Midbrain (tissue), 1 donor: Measurements from ENCODE around the gene PTPRT.

ENCODE experiments used
- DNase-seq: peaks from one replicate; lab custom pipeline; 2025; lab: John Stamatoyannopoulos, UW

The PTPRT gene

GRCh38 chr20:42549496-42549895, 640.2 kb downstream of the PTPRT start:
- no peak for DNase-seq

- DNase-seq, result no peak
Observed at GRCh38 chr20:42544926-42545325, 644.8 kb downstream of the PTPRT start.

- no peak for DNase-seq
Observed at GRCh38 chr20:42532831-42533230, 656.9 kb downstream of the PTPRT start.

- DNase-seq, result peak; percentile 7
Observed at GRCh38 chr20:42531508-42531961, 658.2 kb downstream of the PTPRT start.

- DNase-seq, result peak; percentile 11
Observed at GRCh38 chr20:42530855-42531448, 658.8 kb downstream of the PTPRT start.

GRCh38 chr20:42530191-42530590, 659.5 kb downstream of the PTPRT start:
- no peak for DNase-seq

- DNase-seq, result no peak
Observed at GRCh38 chr20:42524058-42524457, 665.6 kb downstream of the PTPRT start.

- no peak for DNase-seq
Observed at GRCh38 chr20:42516692-42517091, 673.0 kb downstream of the PTPRT start.

- no peak for DNase-seq
Observed at GRCh38 chr20:42510686-42511085, 679.0 kb downstream of the PTPRT start.

GRCh38 chr20:42507874-42508273, 681.8 kb downstream of the PTPRT start:
- DNase-seq, result no peak

GRCh38 chr20:42506397-42506796, 683.3 kb downstream of the PTPRT start:
- no peak for DNase-seq

GRCh38 chr20:42502591-42502990, 687.1 kb downstream of the PTPRT start:
- DNase-seq, result no peak

- no peak for DNase-seq
Observed at GRCh38 chr20:42496595-42496994, 693.1 kb downstream of the PTPRT start.

- no peak for DNase-seq
Observed at GRCh38 chr20:42494290-42494689, 695.4 kb downstream of the PTPRT start.

- DNase-seq, result no peak
Observed at GRCh38 chr20:42493001-42493400, 696.7 kb downstream of the PTPRT start.

GRCh38 chr20:42492290-42492689, 697.4 kb downstream of the PTPRT start:
- no peak for DNase-seq

GRCh38 chr20:42485556-42485955, 704.1 kb downstream of the PTPRT start:
- no peak for DNase-seq

- no peak for DNase-seq
Observed at GRCh38 chr20:42484790-42485375, 704.8 kb downstream of the PTPRT start.

GRCh38 chr20:42484335-42484734, 705.4 kb downstream of the PTPRT start:
- no peak for DNase-seq

- no peak for DNase-seq
Observed at GRCh38 chr20:42483730-42484303, 705.9 kb downstream of the PTPRT start.

GRCh38 chr20:42482808-42483207, 706.9 kb downstream of the PTPRT start:
- no peak for DNase-seq

GRCh38 chr20:42475773-42476172, 713.9 kb downstream of the PTPRT start:
- DNase-seq, result no peak

GRCh38 chr20:42474646-42475045, 715.1 kb downstream of the PTPRT start:
- DNase-seq, result no peak

- DNase-seq, result no peak
Observed at GRCh38 chr20:42472198-42472597, 717.5 kb downstream of the PTPRT start.
